Limb (tissue), 2 donors: Measurements from ENCODE around the gene SETD2.

Experiments used
- DNase-seq, 2 donors: peaks; one replicate each; pipeline ENCODE4 v3.0.0-alpha.2; 2016; ENCODE audit errors: extremely low spot score in 2 of 2

Gene SETD2

GRCh38 chr3:46984591-46985459, 179.1 kb downstream of the SETD2 start:
- DNase-seq: no peak

- no peak for DNase-seq
These were observed 181.4 kb downstream of the SETD2 start for GRCh38 chr3:46982546-46982945.

- no peak for DNase-seq
These were observed 181.9 kb downstream of the SETD2 start for GRCh38 chr3:46981932-46982471.

GRCh38 chr3:46979958-46980497, 183.9 kb downstream of the SETD2 start:
- DNase-seq: no peak

GRCh38 chr3:46978985-46979944, 184.6 kb downstream of the SETD2 start, which contains the start of gene NBEAL2:
Gene NBEAL2 (plus strand): TSS chr3:46979666. CDS start chr3:46979862, 196 bp downstream.
- peak; percentile 86 to 87 for DNase-seq

DNA sequence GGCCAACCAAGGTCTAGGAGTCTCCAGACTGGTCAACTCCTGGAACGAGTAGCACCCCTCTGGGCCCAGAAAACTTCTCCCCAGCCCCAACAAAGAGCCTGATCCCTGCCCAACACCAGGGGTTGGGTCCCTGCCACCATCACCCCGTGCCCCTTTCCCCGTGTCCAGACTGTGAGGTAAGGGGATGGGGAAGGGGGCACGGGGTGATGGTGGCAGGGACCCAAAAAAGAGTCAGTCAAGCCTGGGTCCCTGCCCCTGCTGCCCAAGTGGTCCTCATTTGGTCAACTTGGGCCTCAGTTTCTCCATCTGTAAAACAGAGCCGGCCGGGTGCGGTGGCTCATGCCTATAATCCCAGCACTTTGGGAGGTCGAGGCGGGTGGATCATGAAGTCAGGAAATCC, 185.5 kb downstream of the SETD2 start:
- DNase-seq: no peak

GRCh38 chr3:46977811-46978195, 186.1 kb downstream of the SETD2 start:
- DNase-seq: no peak

DNA sequence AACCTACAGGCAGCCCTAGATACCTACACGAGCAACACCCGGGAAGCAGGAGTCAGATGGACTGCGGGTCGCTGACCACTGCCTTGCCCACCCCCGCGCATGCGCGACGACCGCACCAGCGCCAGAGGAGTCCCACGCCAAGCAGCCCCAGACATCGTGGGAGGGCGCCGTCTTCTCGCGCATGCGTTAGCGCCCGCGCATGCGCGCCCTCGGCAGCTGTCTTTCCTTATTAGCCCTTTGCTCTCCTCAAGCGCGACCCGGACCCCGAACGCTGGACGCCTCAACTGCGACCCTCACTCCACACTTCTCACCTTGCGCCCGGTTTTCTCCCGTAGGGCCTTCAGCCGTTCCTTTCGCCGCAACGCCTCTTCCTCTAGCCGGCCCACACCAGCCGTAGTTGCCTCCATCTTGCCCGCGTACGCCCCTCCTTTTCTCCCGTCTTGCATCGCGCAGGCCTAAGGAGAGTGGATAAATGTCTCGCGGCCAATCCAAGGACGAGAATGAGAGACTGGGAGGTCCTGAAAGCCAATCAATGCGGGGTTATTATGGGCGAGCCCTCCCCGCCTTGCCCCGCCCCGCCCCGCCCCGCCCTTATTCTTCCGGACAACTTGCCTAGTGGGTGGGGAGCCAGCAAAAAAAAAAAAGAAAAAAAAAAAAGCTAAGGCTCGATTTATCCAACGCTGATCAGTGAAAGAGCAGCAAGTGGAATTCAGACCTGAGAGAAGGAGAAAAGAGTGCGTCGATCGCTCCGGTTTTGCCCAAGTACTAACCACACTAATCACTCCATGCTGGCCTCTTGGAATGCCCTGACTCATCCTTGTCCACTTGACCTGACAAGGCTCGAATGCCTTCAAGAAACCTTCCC, 187.4 kb downstream of the SETD2 start, which contains the start of gene CCDC12:
TSS of gene CCDC12 (minus strand) at position 420 of the 865 bp plus-strand sequence. CDS start at position 407, 13 bp downstream.
- DNase-seq: peak; percentile 96 to 99

- DNase-seq: no peak
These were observed 189.3 kb downstream of the SETD2 start for GRCh38 chr3:46974421-46975171.

DNA sequence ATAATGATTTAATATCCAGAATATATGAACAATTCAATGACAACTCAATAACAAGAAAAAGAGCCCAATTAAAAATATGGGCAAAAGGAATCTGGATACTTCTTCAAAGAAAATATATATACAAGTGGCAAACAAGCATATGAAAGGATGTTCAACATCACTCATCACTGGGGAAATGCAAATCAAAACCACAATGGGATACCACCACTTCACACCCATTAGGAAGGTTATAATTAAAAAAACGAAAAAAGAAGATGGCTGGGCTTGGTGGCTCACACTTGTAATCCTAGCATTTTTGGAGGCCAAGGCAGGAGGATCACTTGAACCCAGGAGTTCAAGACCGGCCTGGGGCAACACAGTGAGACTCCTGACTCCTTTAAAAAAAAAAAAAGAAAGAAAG, 191.5 kb downstream of the SETD2 start:
- DNase-seq: no peak

GRCh38 chr3:46971742-46972141, 192.2 kb downstream of the SETD2 start:
- no peak for DNase-seq

DNA sequence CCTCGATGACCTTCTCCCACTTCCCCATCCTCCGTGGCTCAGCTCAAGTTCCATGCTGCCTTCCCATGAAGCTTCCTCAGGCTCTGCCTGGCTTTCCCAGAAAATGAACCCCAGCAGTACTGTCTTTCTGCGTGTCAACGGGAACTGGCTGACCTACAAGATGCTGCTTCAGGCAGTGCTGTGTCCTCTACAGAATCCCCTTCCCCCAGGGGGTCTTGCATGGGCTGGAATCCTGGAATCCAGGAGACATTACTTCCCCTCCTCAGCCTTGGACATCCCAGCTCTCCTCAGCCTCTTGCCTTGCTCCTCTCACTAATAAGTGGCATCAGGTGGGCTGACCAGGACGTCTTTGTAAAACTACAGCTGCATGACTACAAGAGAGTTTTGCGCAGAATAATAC, 192.8 kb downstream of the SETD2 start:
- no peak for DNase-seq

- DNase-seq: no peak
These were observed 193.4 kb downstream of the SETD2 start for GRCh38 chr3:46970391-46971091.

DNA sequence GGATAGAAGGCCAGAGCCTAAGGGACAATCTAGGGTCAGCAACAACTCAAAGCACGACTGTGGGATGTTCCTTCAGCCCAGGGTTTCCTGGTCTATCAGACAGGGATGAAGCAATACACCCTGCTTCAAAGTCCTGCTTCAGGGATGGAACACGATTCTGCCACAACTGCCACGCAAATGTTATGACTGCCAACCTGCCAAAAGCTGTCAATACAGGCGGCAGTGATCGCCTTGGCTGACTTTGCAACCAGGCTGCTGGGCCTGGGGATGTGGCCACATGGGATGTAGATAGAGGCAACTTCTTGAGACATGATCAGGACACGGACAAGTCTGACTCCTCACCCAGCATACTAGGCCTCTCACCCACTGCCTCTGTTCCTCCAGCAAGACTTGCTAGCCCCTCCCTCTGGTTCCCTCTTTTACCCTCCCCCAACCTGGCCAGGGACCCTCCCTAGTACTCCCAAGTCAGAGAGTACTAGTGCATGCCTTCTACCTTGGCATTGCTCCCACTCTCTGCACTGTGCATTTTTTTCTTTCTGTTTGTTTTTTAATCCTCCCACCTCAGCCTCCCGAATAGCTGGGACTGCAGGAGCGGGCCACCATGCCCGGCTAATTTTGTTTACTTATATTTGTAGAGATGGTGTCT, 195.0 kb downstream of the SETD2 start:
- no peak for DNase-seq

DNA sequence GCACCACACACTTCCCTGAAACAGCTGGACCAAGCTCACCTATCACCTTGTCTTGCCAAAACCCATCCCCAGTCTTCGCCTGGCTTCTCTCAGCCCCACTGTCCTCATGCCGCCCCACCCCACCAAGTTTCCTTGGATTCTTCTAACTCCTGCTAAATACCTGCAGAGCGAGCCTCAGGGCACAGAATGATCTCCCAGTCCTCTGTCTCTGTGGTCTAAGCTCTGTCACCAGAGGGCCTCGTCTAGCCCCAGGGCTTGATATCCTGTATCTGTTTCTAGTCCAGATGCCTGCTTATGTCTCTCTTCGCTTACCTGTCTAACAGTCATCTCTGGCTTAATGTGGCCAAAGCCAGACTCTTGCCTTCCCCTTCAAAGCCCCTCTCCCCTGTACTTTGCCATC, 197.1 kb downstream of the SETD2 start:
- no peak for DNase-seq
